Muscle of back (tissue), 11 donors: ENCODE results near the gene CDK8. TPM values are rescaled to one million over a fixed set of nuclear protein-coding genes. Genes with fewer than 3 reads are reported as not detected.

Source experiments
- DNase-seq, 3 donors: peaks; one replicate each; pipeline versions ENCODE4 v3.0.0 to v3.0.0-alpha.2; 2013
- polyA plus RNA-seq, 10 donors: library from polyadenylated mRNA; unstranded; fragments of 120-200 nt; gene quantifications; one replicate each; pipeline ENCODE4 v1.2.1, GENCODE V29; 2013; ENCODE audit not compliant: insufficient read length in 10 of 10

Gene CDK8
- polyA plus RNA-seq, 10 donors: 22.2 to 44.0 (median 28.9) TPM

GRCh38 chr13:26436914-26437313, 183.0 kb downstream of the CDK8 start:
- DNase-seq: no peak

GRCh38 chr13:26440111-26440510, 186.2 kb downstream of the CDK8 start:
- DNase-seq: no peak

GRCh38 chr13:26441476-26441875, 187.5 kb downstream of the CDK8 start:
- DNase-seq: no peak

GRCh38 chr13:26442541-26442940, 188.6 kb downstream of the CDK8 start:
- DNase-seq: peak in 2 of 3 donors; percentile 58 to 77

GRCh38 chr13:26445092-26445491, 191.2 kb downstream of the CDK8 start:
- DNase-seq: no peak

GRCh38 chr13:26446751-26447150, 192.8 kb downstream of the CDK8 start:
- no peak for DNase-seq

- DNase-seq: no peak
Measured at GRCh38 chr13:26448032-26448431, 194.1 kb downstream of the CDK8 start.

GRCh38 chr13:26449063-26449848, 195.3 kb downstream of the CDK8 start:
- DNase-seq: no peak

Other genes with a start within 250 kb of the CDK8 start
- 10 to 100 TPM; 26.8 to 74.5 (median 52.5) TPM for gene SHISA2, start 202.1 kb upstream of the CDK8 start, polyA plus RNA-seq
- 10 to 100 TPM; 26.1 to 53.5 (median 31.8) TPM for gene RNF6, start 31.8 kb upstream of the CDK8 start, polyA plus RNA-seq